ENCODE data around the gene VIT.

GRCh38 chr2:36798724-36799123 is 102.2 kb downstream of the VIT start:
- TF ChIP-seq CTCF (IDR thresholded peaks at IDR 0.05; ENCODE audit: insufficient read depth, low read depth, low read length) (no peak), EZH2 (IDR thresholded peaks at IDR 0.05; ENCODE audit: insufficient read depth, low read length) (no peak)

Data from astrocyte (in vitro differentiated cells and primary cell).